Smooth muscle cell (in vitro differentiated cells): Measurements from ENCODE around the gene PPP1R26. TPM values are rescaled to one million over a fixed set of nuclear protein-coding genes. Genes with fewer than 3 reads are reported as not detected.
"Not testable (repeated sequence)": the region's sequence is repeated elsewhere in the genome, so short reads cannot be mapped to it uniquely, and the experiment has no call there.

Experiments used
- DNase-seq: peaks from one replicate; lab custom pipeline; 2025; ENCODE audit not compliant: unreplicated experiment; lab: John Stamatoyannopoulos, UW
- H2AFZ ChIP-seq: fragments of 200-600 bp; sonication (generic); 2 replicates; pipeline ENCODE4 v1.6.0; 2016; ENCODE audit warnings: antibody characterized with exemption, low read depth, mild to moderate bottlenecking
- H3F3A ChIP-seq: fragments of 200-600 bp; sonication (generic); 2 replicates; pipeline ENCODE4 v1.6.0; 2017; ENCODE audit warnings: antibody characterized with exemption, low read depth
- H3K27ac ChIP-seq: fragments of 200-600 bp; sonication (generic); 2 replicates; pipeline ENCODE4 v1.5.1; 2016; ENCODE audit warnings: low read depth, mild to moderate bottlenecking
- H3K27me3 ChIP-seq: fragments of 200-600 bp; sonication (generic); 2 replicates; pipeline ENCODE4 v1.6.1; 2016; ENCODE audit warnings: low read depth, mild to moderate bottlenecking
- H3K36me3 ChIP-seq: fragments of 200-600 bp; sonication (generic); 2 replicates; pipeline ENCODE4 v1.5.1; 2016; ENCODE audit warnings: low read depth
- H3K4me1 ChIP-seq: fragments of 200-600 bp; sonication (generic); 2 replicates; pipeline ENCODE4 v1.5.1; 2016; ENCODE audit warnings: low read depth
- H3K4me2 ChIP-seq: fragments of 200-600 bp; sonication (generic); 2 replicates; pipeline ENCODE4 v1.6.0; 2016; ENCODE audit warnings: mild to moderate bottlenecking
- H3K4me3 ChIP-seq: fragments of 200-600 bp; sonication (generic); 2 replicates; pipeline ENCODE4 v1.5.1; 2016; ENCODE audit warnings: mild to moderate bottlenecking
- H3K79me2 ChIP-seq: fragments of 200-600 bp; sonication (generic); 2 replicates; pipeline ENCODE4 v1.6.0; 2016; ENCODE audit warnings: low read depth, mild to moderate bottlenecking
- H3K9ac ChIP-seq: fragments of 200-600 bp; sonication (generic); 2 replicates; pipeline ENCODE4 v1.6.0; 2016; ENCODE audit warnings: low read depth
- H3K9me3 ChIP-seq: fragments of 200-600 bp; sonication (generic); replicated peaks from 2 replicates; pipeline ENCODE4 v1.5.1; 2016; ENCODE audit warnings: low read depth
- H4K20me1 ChIP-seq: fragments of 200-600 bp; sonication (generic); 2 replicates; pipeline ENCODE4 v1.6.0; 2016; ENCODE audit warnings: low read depth
- CTCF ChIP-seq: fragments of 200-600 bp; sonication (generic); IDR thresholded peaks from 2 replicates; pipeline ENCODE4 v1.5.1; 2017; ENCODE audit warnings: borderline replicate concordance, mild to moderate bottlenecking, antibody characterized with exemption; ENCODE audit not compliant: insufficient read depth, poor library complexity, severe bottlenecking
- WGBS: methylation state at CpG from one replicate; pipeline ENCODE4 v1.1.7; 2016; ENCODE audit warnings: low lambda C conversion rate; 5-methylcytosine and 5-hydroxymethylcytosine counted together
- polyA plus RNA-seq: library from polyadenylated mRNA; unstranded; fragments of >200 nt; fragmentation: Nextera tagmentation; extraction: Ambion mirVana; gene quantifications from 2 replicates; pipeline ENCODE4 v1.2.1, GENCODE V29; 2016
- total RNA-seq: library from RNA; depleted of rRNA; stranded (reverse); fragments of >200 nt; gene quantifications from 2 replicates; pipeline ENCODE4 v1.2.3, GENCODE V29; 2014

PPP1R26 gene
- total and polyA plus RNA-seq, 2 experiments from 2014 or later: 7.7 to 8.1 TPM

GRCh38 chr9:135438581-135439232, 40.9 kb upstream of the PPP1R26 start:
- not testable (repeated sequence) for DNase-seq
- peak; percentile 24 for TF ChIP-seq CTCF
- WGBS: 70% methylated on average over 14 of the region's 14 CpGs

GRCh38 chr9:135439514-135439913, 40.1 kb upstream of the PPP1R26 start:
- not testable (repeated sequence) for H3F3A ChIP-seq, H3K4me3 ChIP-seq, H3K4me1 ChIP-seq, H3K9ac ChIP-seq, H3K79me2 ChIP-seq, H4K20me1 ChIP-seq, H3K9me3 ChIP-seq, H3K27me3 ChIP-seq, H3K27ac ChIP-seq, H3K36me3 ChIP-seq, DNase-seq, H2AFZ ChIP-seq, H3K4me2 ChIP-seq
- WGBS: 78% methylated on average over 7 of the region's 7 CpGs

More at GRCh38 chr9:135438581-135439232, 40.9 kb upstream of the PPP1R26 start:
- H3K9me3 ChIP-seq, H3K4me2 ChIP-seq, H3K9ac ChIP-seq, H3K27ac ChIP-seq, H3F3A ChIP-seq, H3K27me3 ChIP-seq, H3K36me3 ChIP-seq, H2AFZ ChIP-seq, H4K20me1 ChIP-seq, H3K4me1 ChIP-seq, H3K79me2 ChIP-seq, H3K4me3 ChIP-seq: not testable (repeated sequence)

GRCh38 chr9:135439916-135440315, 39.7 kb upstream of the PPP1R26 start:
- no peak for DNase-seq
- Histone ChIP-seq H3K9me3 (no peaks in the 10 kb centered on the region), H3K36me3 (no peaks in the 10 kb centered on the region), H3K4me2 (no peak overlapping the region), H3K27ac (no peak overlapping the region), H3K79me2 (no peaks in the 10 kb centered on the region), H2AFZ (no peak overlapping the region), H3K4me1 (no peaks in the 10 kb centered on the region), H3K4me3 (no peak overlapping the region), H4K20me1 (no peaks in the 10 kb centered on the region), H3K27me3 (no peaks in the 10 kb centered on the region), H3F3A (no peaks in the 10 kb centered on the region), H3K9ac (no peak overlapping the region)
- WGBS: 87% methylated on average over 12 of the region's 12 CpGs
- no peak for TF ChIP-seq CTCF

GRCh38 chr9:135440620-135441019, 39.0 kb upstream of the PPP1R26 start:
- Histone ChIP-seq H3K4me3 (no peak overlapping the region), H3K9me3 (no peaks in the 10 kb centered on the region), H3K4me2 (no peak overlapping the region), H3K27ac (no peak overlapping the region), H3K36me3 (no peaks in the 10 kb centered on the region), H3K9ac (no peak overlapping the region), H3K4me1 (no peaks in the 10 kb centered on the region), H2AFZ (no peak overlapping the region), H4K20me1 (no peaks in the 10 kb centered on the region), H3F3A (no peaks in the 10 kb centered on the region), H3K27me3 (no peaks in the 10 kb centered on the region), H3K79me2 (no peaks in the 10 kb centered on the region)
- 84% methylated on average over 10 of the region's 10 CpGs for WGBS
- no peak for DNase-seq
- no peak for TF ChIP-seq CTCF

- H3K9ac ChIP-seq, H3K79me2 ChIP-seq, H2AFZ ChIP-seq, H4K20me1 ChIP-seq, H3K27me3 ChIP-seq, H3K27ac ChIP-seq, H3K9me3 ChIP-seq, H3F3A ChIP-seq, H3K36me3 ChIP-seq, DNase-seq, H3K4me1 ChIP-seq, H3K4me3 ChIP-seq: not testable (repeated sequence)
- WGBS: 69% methylated on average over 23 of the region's 23 CpGs
- H3K4me2 ChIP-seq: peak overlapping the region; percentile 60
Measured at GRCh38 chr9:135441105-135442071, 38.2 kb upstream of the PPP1R26 start.
